ENCODE measurements around the gene PRTFDC1. TPM values are rescaled to one million over a fixed set of nuclear protein-coding genes. Genes with fewer than 3 reads are reported as not detected.

PRTFDC1 gene
- total RNA-seq, 1 donor from 2014 or later = 15.9 TPM

DNA sequence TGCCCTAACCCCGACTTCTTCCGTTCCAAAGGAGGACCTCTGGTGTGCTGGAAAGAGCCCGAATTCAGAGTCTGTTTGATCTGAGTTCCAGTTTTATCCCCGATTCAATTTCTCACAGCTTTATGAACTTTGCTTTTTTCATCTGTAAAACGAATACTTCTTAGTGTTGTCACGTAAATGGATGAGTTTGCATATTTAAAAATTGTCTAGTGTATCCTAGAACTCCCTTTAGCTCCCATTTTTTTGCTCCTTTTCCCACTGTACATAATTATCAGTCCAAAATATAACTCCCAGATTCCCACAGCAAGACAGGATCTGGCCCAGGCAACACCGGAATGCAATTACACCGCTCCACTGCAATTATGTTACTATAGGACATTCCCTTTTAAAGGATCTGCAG is 148.0 kb downstream of the PRTFDC1 start:
- DNase-seq (ENCODE audit: low spot score) = no peak

DNA sequence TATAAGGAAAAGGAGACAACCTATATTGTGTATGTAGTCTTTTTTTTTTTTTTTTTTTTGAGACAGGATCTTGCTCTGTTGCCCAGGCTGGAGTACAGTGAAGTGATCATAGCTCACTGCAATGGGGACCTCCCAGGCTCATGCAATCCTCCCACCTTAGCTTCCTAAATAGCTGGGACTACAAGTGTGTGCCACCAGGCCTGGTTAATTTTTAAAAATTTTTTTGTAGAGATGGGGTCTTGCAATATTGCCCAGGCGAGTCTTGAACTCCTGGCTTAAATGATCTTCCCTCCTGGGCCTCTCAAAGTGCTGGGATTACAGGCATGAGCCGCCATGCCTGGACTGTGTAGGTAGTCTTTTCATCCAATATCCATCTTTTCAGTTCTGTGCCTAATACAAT is 150.0 kb downstream of the PRTFDC1 start:
- no peak for DNase-seq (ENCODE audit: low spot score)

DNA sequence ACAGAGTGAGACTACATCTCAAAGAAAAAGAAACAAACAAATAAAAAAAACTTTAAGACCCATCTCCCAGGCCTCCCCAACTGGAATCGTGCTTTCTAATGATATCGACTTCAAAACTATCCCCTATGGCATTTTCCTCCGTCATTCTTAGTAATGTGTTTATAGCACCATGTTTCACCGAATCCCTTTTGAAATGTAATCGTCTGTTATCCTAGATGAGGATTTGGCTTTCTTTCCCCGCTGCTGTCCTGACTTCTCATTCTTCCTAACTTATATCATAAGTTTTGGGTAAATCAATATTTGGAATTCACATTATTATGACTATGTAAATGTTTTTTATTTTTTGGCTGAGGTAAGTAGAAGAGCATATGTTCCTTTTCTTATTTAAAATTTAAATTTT is 151.5 kb downstream of the PRTFDC1 start:
- DNase-seq (ENCODE audit: low spot score) = no peak

Other genes starting within 250 kb of the PRTFDC1 start
- 102 TPM for gene ARHGAP21, start 228.7 kb downstream of the PRTFDC1 start, total RNA-seq (ENCODE audit: insufficient read depth, low replicate concordance)
- 2.9 TPM for gene ENKUR, start 63.6 kb upstream of the PRTFDC1 start, total RNA-seq (ENCODE audit: insufficient read depth, low replicate concordance)
- 7.9 TPM for gene THNSL1, start 64.0 kb upstream of the PRTFDC1 start, total RNA-seq (ENCODE audit: insufficient read depth, low replicate concordance)
- 5.3 TPM for gene GPR158, start 222.4 kb upstream of the PRTFDC1 start, total RNA-seq (ENCODE audit: insufficient read depth, low replicate concordance)

All from umbilical cord (tissue), 2 donors.